AG04449 (cell line): ENCODE measurements around the gene SMNDC1.

Experiments used
- CTCF ChIA-PET: fragments of 350-600 bp; formaldehyde crosslinking; extraction: SDS; loops from one replicate; lab custom pipeline; 2021; ENCODE audit warnings: antibody characterized with exemption; lab: Yijun Ruan, JAX
- POLR2A ChIA-PET: fragments of 400-600, 350-600 bp; formaldehyde crosslinking; extraction: SDS; loops from one replicate; lab custom pipeline; 2020; ENCODE audit warnings: antibody characterized with exemption, inconsistent platforms; lab: Yijun Ruan, JAX
- DNase-seq: peaks from one replicate; pipeline ENCODE4 v3.0.0-alpha.2; 2010; ENCODE audit warnings: low read depth, low spot score
- H3K4me3 ChIP-seq: 2 replicates; pipeline ENCODE4 v1.5.1; 2011; ENCODE audit warnings: low read depth, mild to moderate bottlenecking, control low read depth, low read length
- CTCF ChIP-seq: IDR thresholded peaks from one replicate; pipeline ENCODE4 v1.5.1; 2011; ENCODE audit warnings: mild to moderate bottlenecking, moderate library complexity, low read length, control low read depth, inconsistent platforms; ENCODE audit not compliant: insufficient read depth; ENCODE audit errors: missing control alignments

SMNDC1 gene

DNA sequence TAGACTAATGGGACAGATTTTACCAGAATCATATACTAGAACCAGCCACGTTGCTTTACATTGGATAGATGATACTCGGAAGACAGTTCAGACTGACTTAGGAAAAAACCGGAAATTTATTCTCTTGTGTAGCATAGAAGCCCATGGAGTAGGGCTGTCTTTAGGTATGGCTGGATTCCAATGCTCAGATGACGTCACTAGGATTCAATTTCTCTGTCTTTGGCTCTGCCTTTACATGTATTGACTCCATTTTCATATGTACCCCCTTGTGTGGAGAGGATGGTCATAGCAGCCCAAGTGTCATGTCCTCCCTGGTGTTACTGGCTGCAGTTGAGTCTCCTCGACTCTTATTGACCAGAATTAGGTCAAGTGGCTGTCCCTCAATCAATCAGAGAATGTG lies 39.2 kb upstream of the SMNDC1 start:
- ChIA-PET POLR2A (no interaction called here), CTCF (interaction anchor here (0.6 to 2.3 kb wide), 3 partner anchors 9 to 30 kb away, joined by 3 to 29 read pairs (median 9); no protein-coding TSS in a partner anchor)
- H3K4me3 ChIP-seq, result no peak overlapping the region
- DNase-seq, result no peak
- TF ChIP-seq CTCF, result no peak

DNA sequence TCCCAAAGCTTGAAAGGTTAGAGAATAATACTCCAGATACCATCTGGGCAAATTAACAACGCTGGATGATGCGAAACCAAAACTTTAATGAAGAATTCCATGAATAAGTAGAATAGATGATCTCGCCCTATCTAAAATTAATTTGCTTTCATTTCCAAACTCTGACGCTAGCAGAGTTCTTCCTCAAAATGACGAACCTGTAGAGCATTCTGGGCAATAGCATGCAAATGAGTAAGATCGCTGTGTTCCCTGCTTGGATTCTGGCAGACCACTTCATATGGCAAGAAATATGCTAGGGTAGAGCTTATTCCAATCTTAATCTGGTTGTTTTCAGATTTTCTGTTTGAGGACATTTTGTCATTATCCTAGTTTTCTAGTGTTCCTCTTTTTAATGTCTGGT lies 36.1 kb upstream of the SMNDC1 start:
- ChIA-PET CTCF (interaction anchor here (0.9 to 10.7 kb wide), 3 partner anchors 14 to 206 kb away, joined by 3 to 102 read pairs (median 5); no protein-coding TSS in a partner anchor), POLR2A (no interaction called here)
- DNase-seq, result no peak
- no peak overlapping the region for H3K4me3 ChIP-seq
- no peak for TF ChIP-seq CTCF

DNA sequence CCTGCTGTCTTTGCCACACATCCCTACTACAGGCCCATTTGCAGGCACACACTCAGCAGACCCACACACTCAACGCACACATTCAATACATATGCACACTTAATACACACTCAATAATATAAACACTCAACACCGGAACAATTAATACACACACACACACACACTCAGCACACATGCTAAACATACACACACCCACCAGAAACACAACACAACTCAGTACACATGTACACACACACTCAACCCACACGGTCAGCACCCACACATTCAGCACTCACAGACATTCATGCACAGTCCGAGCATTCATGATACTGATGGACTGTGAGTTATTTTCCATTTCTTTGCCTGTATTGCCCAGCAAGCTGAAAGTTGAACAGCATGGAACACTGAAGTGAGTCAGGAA lies 35.4 kb upstream of the SMNDC1 start:
- ChIA-PET POLR2A (no interaction called here), CTCF (interaction anchor here (0.9 to 10.7 kb wide), 4 partner anchors 14 to 207 kb away, joined by 3 to 102 read pairs (median 6); no protein-coding TSS in a partner anchor)
- DNase-seq, result no peak
- no peak overlapping the region for H3K4me3 ChIP-seq
- TF ChIP-seq CTCF, result no peak

DNA sequence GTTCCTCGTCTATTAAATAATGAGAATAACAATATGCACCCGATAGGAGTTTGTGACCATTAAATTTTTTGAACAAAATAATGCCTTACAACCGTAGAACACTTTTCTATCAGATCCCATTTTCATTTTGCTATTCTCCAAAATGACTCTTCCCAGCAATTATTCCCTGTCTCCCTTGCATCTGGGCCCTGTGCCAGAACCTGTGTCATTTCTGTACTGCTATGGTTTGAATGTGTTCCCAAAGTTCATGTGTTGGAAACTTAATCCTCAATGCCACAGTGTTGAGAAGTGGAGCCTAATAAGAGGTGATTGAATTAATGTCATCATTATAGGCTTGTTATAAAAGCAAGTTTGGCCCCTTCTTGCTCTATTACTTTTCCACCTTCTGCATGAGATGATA lies 33.2 kb upstream of the SMNDC1 start:
- no peak for TF ChIP-seq CTCF
- ChIA-PET CTCF (interaction anchor here (2.1 to 10.7 kb wide), 3 partner anchors 14 to 209 kb away, joined by 7 to 102 read pairs (median 9); no protein-coding TSS in a partner anchor), POLR2A (no interaction called here)
- H3K4me3 ChIP-seq, result no peak overlapping the region
- DNase-seq, result no peak

GRCh38 chr10:110337401-110337800 lies 32.7 kb upstream of the SMNDC1 start:
- no peak for TF ChIP-seq CTCF
- ChIA-PET POLR2A (interaction anchor here (1.6 to 1.8 kb wide), 3 partner anchors 11 to 163 kb away, joined by 4 to 6 read pairs (median 5); no protein-coding TSS in a partner anchor), CTCF (interaction anchor here (1.1 to 10.7 kb wide), 4 partner anchors 14 to 74 kb away, joined by 3 to 102 read pairs (median 6); partner anchors contain the start of gene SMNDC1)
- H3K4me3 ChIP-seq, result no peak overlapping the region
- no peak for DNase-seq

DNA sequence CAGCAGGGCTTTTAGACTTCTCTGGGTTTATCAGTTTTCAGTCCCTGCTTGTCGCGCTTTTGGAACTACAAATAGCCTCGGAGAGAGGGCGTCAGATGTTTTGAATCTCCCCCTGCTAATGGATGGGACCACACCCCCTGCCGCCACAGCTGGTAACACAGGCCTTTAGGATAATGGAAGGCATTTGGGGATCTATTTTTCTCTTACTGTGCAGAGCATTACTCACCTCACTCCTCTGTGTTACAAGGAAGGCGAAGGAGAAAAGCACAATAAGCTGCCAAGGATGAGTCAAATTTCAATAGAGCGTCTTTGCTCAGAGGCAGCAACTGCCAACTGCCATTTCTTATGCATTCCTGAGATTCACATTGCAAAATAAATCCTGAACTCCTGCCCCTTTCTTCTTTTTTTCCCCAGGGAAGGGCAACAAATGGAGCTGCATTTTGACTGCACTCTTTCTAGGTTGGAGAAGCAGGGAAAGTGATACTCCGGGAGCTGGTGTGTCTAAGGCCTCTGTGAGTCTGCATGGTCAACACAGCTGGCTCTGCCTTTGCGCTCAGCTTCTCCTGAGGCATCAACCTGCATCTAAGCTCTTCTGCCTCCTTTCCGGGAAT lies 31.5 kb upstream of the SMNDC1 start:
- ChIA-PET CTCF (interaction anchor here (0.6 to 10.7 kb wide), 10 partner anchors 10 to 262 kb away, joined by 3 to 102 read pairs (median 3); partner anchors contain the start of gene SMNDC1), POLR2A (interaction anchor here (0.7 to 1.8 kb wide), 7 partner anchors 10 to 177 kb away, joined by 3 to 9 read pairs (median 4); no protein-coding TSS in a partner anchor)
- peak overlapping the region; percentile 15 for H3K4me3 ChIP-seq
- peak; percentile 32 for TF ChIP-seq CTCF
- DNase-seq, result peak; percentile 95
